GM13977 (cell line): Measurements from ENCODE around the gene ABCA1.
"Not testable (repeated sequence)": the region's sequence is repeated elsewhere in the genome, so short reads cannot be mapped to it uniquely, and the experiment has no call there.

ENCODE experiments used
- DNase-seq: peaks from one replicate; pipeline ENCODE4 v3.0.0; 2012; ENCODE audit warnings: low spot score
- CTCF ChIP-seq: IDR thresholded peaks from 2 replicates; pipeline ENCODE4 v1.5.1; 2012; ENCODE audit warnings: mild to moderate bottlenecking, control low read depth; ENCODE audit not compliant: insufficient read depth; ENCODE audit errors: extremely low read depth, missing control alignments
- in situ Hi-C: fragments of 300-500 bp; cut with MboI; formaldehyde crosslinking; loops from one replicate; pipeline ENCODE4 v1.12.0; 2022; ENCODE audit warnings: low sequenced_read_pairs, low pct_unique_long_range_greater_than_20kb, mixed read lengths, inconsistent platforms; ENCODE audit not compliant: unreplicated experiment

The ABCA1 gene

DNA sequence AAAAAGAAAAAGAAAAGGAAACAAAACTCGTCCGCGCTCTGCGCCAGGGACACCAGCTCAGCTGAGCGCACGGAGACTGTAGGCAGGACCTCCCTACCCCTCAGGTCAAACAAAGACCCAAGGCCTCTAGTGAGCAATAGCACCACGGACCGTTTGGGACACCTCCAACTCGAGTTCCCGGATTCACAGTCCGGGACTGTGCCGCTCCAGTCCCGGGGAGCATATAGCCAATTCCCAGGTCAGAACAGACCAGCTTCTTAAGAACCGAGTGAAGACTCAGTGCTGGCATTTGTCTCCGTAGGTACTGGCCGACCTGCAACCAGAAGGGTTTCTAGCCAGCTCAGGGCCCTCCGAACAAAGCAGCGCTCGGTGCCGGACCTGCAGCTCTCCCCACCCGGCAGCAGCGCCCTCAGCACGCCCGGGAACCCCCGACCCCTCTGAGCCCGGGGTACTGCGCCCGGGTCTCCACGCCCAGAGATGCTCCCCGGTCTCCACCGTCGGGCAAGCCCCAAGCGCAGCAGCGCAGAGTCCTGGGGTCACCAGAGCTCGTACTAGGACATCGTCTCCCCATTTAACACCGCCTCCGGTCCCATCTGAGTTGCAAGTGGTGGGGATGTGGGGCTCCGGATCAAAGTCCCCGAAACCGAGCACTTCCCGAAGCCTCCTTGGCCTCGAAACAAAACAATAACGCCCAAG is 591 bp downstream of the ABCA1 start:
- in situ Hi-C loops, result no loop called here
- TF ChIP-seq CTCF, result no peak
- DNase-seq, result peak; percentile 52

DNA sequence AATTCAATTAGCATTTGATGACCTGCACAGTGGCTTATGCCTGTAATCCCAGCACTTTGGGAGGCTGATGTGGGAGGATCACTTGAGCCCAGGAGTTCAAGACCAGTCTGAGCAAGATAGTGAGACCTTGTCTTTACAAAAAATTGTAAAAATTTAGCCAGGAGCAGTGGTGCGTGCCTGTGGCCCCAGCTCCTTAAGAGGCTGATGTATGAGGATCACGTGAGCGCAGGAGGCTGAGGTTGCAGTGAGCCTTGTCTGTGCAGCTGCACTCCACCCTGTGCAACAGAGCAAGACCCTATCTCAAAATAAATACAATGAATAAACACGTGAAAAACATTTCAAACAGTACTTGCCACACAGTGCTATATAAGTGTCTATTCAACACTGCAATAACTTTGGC is 4.2 kb downstream of the ABCA1 start:
- TF ChIP-seq CTCF, result no peak
- in situ Hi-C loops, result no loop called here
- no peak for DNase-seq

- in situ Hi-C loops, result no loop called here
- no peak for DNase-seq
- TF ChIP-seq CTCF, result no peak
Observed at GRCh38 chr9:104923289-104923688, 4.7 kb downstream of the ABCA1 start.

- in situ Hi-C loops, DNase-seq: not testable (repeated sequence)
Observed at GRCh38 chr9:104922748-104923147, 5.2 kb downstream of the ABCA1 start.

DNA sequence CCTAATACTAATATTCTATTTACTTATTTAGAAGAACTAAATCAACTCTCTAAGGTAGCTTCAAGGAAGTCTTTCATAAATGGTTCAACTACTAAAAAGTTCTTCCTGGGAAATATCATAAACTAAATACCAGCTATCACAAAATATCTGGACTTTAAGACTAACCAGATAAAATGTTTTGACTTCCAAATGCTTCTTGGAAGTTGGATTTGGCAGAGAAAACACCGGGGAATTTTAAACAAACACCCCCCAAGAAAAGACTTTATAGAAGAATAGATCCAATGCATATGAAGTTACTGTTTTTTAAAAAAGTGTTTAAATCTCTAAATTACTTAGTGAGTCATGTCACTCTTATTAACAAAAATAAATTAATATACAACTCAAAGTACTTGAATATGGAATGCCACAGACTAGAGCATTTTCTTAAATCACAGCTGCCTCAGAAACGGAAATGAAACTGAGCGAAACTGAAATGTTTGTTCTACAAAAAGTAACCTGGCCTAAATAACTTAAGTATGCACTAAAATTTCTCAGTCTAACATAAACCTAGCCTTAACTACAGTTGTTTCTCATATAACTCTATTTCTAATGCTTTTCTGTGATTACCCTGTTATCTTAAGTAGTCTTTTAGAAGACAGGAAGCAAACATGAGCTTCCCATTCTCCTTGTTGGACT is 6.8 kb downstream of the ABCA1 start:
- TF ChIP-seq CTCF, result no peak
- DNase-seq, result peak; percentile 34
- in situ Hi-C loops, result no loop called here

DNA sequence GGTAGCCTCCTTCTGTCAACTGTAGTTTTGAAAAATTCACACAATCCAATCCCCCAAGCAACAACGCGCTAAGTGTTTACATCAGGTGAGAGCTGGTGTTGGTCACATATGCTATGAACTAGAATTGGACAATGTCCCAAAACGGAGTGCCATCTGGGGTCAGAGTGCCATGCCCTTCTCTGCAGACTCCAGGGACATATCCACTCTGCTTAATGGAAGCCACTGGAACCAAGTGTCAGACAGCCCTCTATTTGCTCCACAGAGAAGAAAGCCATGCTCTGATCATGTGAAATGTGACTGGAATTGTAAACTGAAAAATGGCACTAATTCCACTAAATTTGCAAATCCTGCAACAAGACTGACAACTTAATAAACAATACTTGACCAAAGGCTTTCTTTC is 12.2 kb downstream of the ABCA1 start:
- in situ Hi-C loops, result no loop called here
- TF ChIP-seq CTCF, result no peak
- DNase-seq, result no peak

DNA sequence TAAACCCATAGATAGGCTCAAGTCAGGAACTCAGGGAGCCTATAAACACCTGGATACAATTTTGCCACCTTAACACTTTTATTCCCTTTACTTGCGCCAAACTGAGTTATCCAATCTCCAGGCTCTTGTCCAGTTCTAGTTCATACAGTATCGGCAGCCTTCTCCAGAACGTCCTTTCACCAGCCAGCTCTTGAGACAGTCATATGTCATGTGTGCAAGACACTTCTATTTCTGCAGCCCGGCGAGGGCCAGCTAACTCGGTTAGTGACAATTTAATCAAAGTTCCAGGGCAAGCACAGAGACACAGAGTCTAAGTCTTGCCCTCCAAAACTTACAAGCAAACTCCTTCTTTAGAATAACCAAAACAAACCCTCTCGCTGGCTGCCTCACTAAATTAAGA is 12.9 kb downstream of the ABCA1 start:
- TF ChIP-seq CTCF, result no peak
- no peak for DNase-seq
- in situ Hi-C loops, result no loop called here
